ENCODE data around the gene ATAD2B. TPM values are rescaled to one million over a fixed set of nuclear protein-coding genes. Genes with fewer than 3 reads are reported as not detected.

Gene ATAD2B
- total RNA-seq, 1 donor from 2014 or later = 24.3 TPM

GRCh38 chr2:23809150-23809549 is 117.8 kb downstream of the ATAD2B start:
- H3K9me3 Mint-ChIP-seq = no peaks in the 10 kb centered on the region
- DNase-seq = no peak
- H3K4me3 Mint-ChIP-seq = no peak overlapping the region
- H3K27ac Mint-ChIP-seq = no peak overlapping the region
- H3K27me3 Mint-ChIP-seq = no peaks in the 10 kb centered on the region
- H3K4me1 Mint-ChIP-seq = peaks cover 8% of the 10 kb centered on the region
- intact Hi-C loops (cut with micrococcal nuclease) = no loop called here
- H3K36me3 Mint-ChIP-seq (ENCODE audit: low read depth) = peaks cover 23% of the 10 kb centered on the region

- no peaks in the 10 kb centered on the region for H3K9me3 Mint-ChIP-seq
- intact Hi-C loops (cut with micrococcal nuclease) = no loop called here
- no peak for DNase-seq
- H3K36me3 Mint-ChIP-seq (ENCODE audit: low read depth) = peaks cover 23% of the 10 kb centered on the region
- H3K4me1 Mint-ChIP-seq = peaks cover 8% of the 10 kb centered on the region
- H3K27me3 Mint-ChIP-seq = no peaks in the 10 kb centered on the region
- no peak overlapping the region for H3K27ac Mint-ChIP-seq
- no peak overlapping the region for H3K4me3 Mint-ChIP-seq
These were observed 120.2 kb downstream of the ATAD2B start for GRCh38 chr2:23806665-23807249.

- no peaks in the 10 kb centered on the region for H3K9me3 Mint-ChIP-seq
- no peak overlapping the region for H3K4me3 Mint-ChIP-seq
- peaks cover 23% of the 10 kb centered on the region for H3K36me3 Mint-ChIP-seq (ENCODE audit: low read depth)
- no peak overlapping the region for H3K27ac Mint-ChIP-seq
- intact Hi-C loops (cut with micrococcal nuclease) = no loop called here
- H3K27me3 Mint-ChIP-seq = no peaks in the 10 kb centered on the region
- peaks cover 8% of the 10 kb centered on the region for H3K4me1 Mint-ChIP-seq
- no peak for DNase-seq
These were observed 120.7 kb downstream of the ATAD2B start for GRCh38 chr2:23806201-23806600.

GRCh38 chr2:23803965-23804542 is 122.9 kb downstream of the ATAD2B start:
- H3K4me3 Mint-ChIP-seq = no peak overlapping the region
- DNase-seq = no peak
- H3K36me3 Mint-ChIP-seq (ENCODE audit: low read depth) = peaks cover 19% of the 10 kb centered on the region
- H3K27ac Mint-ChIP-seq = no peak overlapping the region
- no peaks in the 10 kb centered on the region for H3K27me3 Mint-ChIP-seq
- intact Hi-C loops (cut with micrococcal nuclease) = no loop called here
- peaks cover 1% of the 10 kb centered on the region for H3K4me1 Mint-ChIP-seq
- no peaks in the 10 kb centered on the region for H3K9me3 Mint-ChIP-seq

- no peaks in the 10 kb centered on the region for H3K9me3 Mint-ChIP-seq
- no peaks in the 10 kb centered on the region for H3K27me3 Mint-ChIP-seq
- peaks cover 16% of the 10 kb centered on the region for H3K36me3 Mint-ChIP-seq (ENCODE audit: low read depth)
- H3K27ac Mint-ChIP-seq = no peak overlapping the region
- H3K4me1 Mint-ChIP-seq = peaks cover 1% of the 10 kb centered on the region
- DNase-seq = no peak
- intact Hi-C loops (cut with micrococcal nuclease) = no loop called here
- H3K4me3 Mint-ChIP-seq = no peak overlapping the region
These were observed 123.5 kb downstream of the ATAD2B start for GRCh38 chr2:23803264-23803964.

GRCh38 chr2:23801396-23801795 is 125.5 kb downstream of the ATAD2B start:
- Mint-ChIP-seq H3K27me3 (no peaks in the 10 kb centered on the region), H3K27ac (no peak overlapping the region), H3K4me1 (no peaks in the 10 kb centered on the region), H3K4me3 (no peak overlapping the region), H3K36me3 (ENCODE audit: low read depth) (peaks cover 10% of the 10 kb centered on the region), H3K9me3 (no peaks in the 10 kb centered on the region)
- no peak for DNase-seq
- intact Hi-C loops (cut with micrococcal nuclease) = no loop called here

- no peak overlapping the region for H3K4me3 Mint-ChIP-seq
- H3K27ac Mint-ChIP-seq = no peak overlapping the region
- H3K36me3 Mint-ChIP-seq (ENCODE audit: low read depth) = peaks cover 7% of the 10 kb centered on the region
- intact Hi-C loops (cut with micrococcal nuclease) = no loop called here
- no peak for DNase-seq
- no peaks in the 10 kb centered on the region for H3K9me3 Mint-ChIP-seq
- H3K4me1 Mint-ChIP-seq = peaks cover 2% of the 10 kb centered on the region
- no peaks in the 10 kb centered on the region for H3K27me3 Mint-ChIP-seq
These were observed 132.7 kb downstream of the ATAD2B start for GRCh38 chr2:23794234-23794633.

GRCh38 chr2:23793476-23793875 is 133.4 kb downstream of the ATAD2B start:
- Mint-ChIP-seq H3K9me3 (no peaks in the 10 kb centered on the region), H3K27ac (no peak overlapping the region), H3K36me3 (ENCODE audit: low read depth) (peaks cover 13% of the 10 kb centered on the region), H3K4me1 (peaks cover 9% of the 10 kb centered on the region), H3K27me3 (no peaks in the 10 kb centered on the region), H3K4me3 (no peak overlapping the region)
- intact Hi-C loops (cut with micrococcal nuclease) = no loop called here
- no peak for DNase-seq

- Mint-ChIP-seq H3K4me1 (peaks cover 23% of the 10 kb centered on the region), H3K4me3 (no peak overlapping the region), H3K27ac (no peak overlapping the region), H3K27me3 (no peaks in the 10 kb centered on the region), H3K36me3 (ENCODE audit: low read depth) (peaks cover 24% of the 10 kb centered on the region), H3K9me3 (no peaks in the 10 kb centered on the region)
- intact Hi-C loops (cut with micrococcal nuclease) = no loop called here
- no peak for DNase-seq
These were observed 135.9 kb downstream of the ATAD2B start for GRCh38 chr2:23791030-23791429.

GRCh38 chr2:23789012-23789411 is 137.9 kb downstream of the ATAD2B start:
- Mint-ChIP-seq H3K36me3 (ENCODE audit: low read depth) (peaks cover 32% of the 10 kb centered on the region), H3K27ac (no peak overlapping the region), H3K4me3 (no peak overlapping the region), H3K27me3 (no peaks in the 10 kb centered on the region), H3K9me3 (no peaks in the 10 kb centered on the region), H3K4me1 (peaks cover 23% of the 10 kb centered on the region)
- intact Hi-C loops (cut with micrococcal nuclease) = no loop called here
- DNase-seq = no peak

GRCh38 chr2:23788100-23788499 is 138.8 kb downstream of the ATAD2B start:
- Mint-ChIP-seq H3K27me3 (no peaks in the 10 kb centered on the region), H3K36me3 (ENCODE audit: low read depth) (peaks cover 30% of the 10 kb centered on the region), H3K27ac (no peak overlapping the region), H3K4me1 (peaks cover 23% of the 10 kb centered on the region), H3K9me3 (no peaks in the 10 kb centered on the region), H3K4me3 (peak overlapping the region; percentile 17)
- DNase-seq = peak; percentile 69
- intact Hi-C loops (cut with micrococcal nuclease) = no loop called here

- no peak for DNase-seq
- no peak overlapping the region for H3K27ac Mint-ChIP-seq
These were observed 142.0 kb downstream of the ATAD2B start for GRCh38 chr2:23784971-23785370.

GRCh38 chr2:23782646-23783045 is 144.3 kb downstream of the ATAD2B start:
- intact Hi-C loops (cut with micrococcal nuclease) = no loop called here
- H3K9me3 Mint-ChIP-seq = no peaks in the 10 kb centered on the region
- peaks cover 5% of the 10 kb centered on the region for H3K4me1 Mint-ChIP-seq
- H3K36me3 Mint-ChIP-seq (ENCODE audit: low read depth) = peaks cover 27% of the 10 kb centered on the region
- H3K27ac Mint-ChIP-seq = no peak overlapping the region
- H3K27me3 Mint-ChIP-seq = no peaks in the 10 kb centered on the region
- DNase-seq = no peak
- no peak overlapping the region for H3K4me3 Mint-ChIP-seq

More at GRCh38 chr2:23784971-23785370, 142.0 kb downstream of the ATAD2B start:
- H3K27me3 Mint-ChIP-seq = no peaks in the 10 kb centered on the region
- H3K4me3 Mint-ChIP-seq = no peak overlapping the region
- no peaks in the 10 kb centered on the region for H3K9me3 Mint-ChIP-seq
- H3K36me3 Mint-ChIP-seq (ENCODE audit: low read depth) = peaks cover 36% of the 10 kb centered on the region
- intact Hi-C loops (cut with micrococcal nuclease) = no loop called here
- peaks cover 23% of the 10 kb centered on the region for H3K4me1 Mint-ChIP-seq

GRCh38 chr2:23782126-23782525 is 144.8 kb downstream of the ATAD2B start:
- intact Hi-C loops (cut with micrococcal nuclease) = no loop called here
- Mint-ChIP-seq H3K9me3 (no peaks in the 10 kb centered on the region), H3K27me3 (no peaks in the 10 kb centered on the region), H3K27ac (no peak overlapping the region), H3K4me1 (peaks cover 3% of the 10 kb centered on the region), H3K36me3 (ENCODE audit: low read depth) (peaks cover 29% of the 10 kb centered on the region), H3K4me3 (no peak overlapping the region)
- no peak for DNase-seq
